ENCODE results near the gene TTBK1. TPM values are rescaled to one million over a fixed set of nuclear protein-coding genes. Genes with fewer than 3 reads are reported as not detected.

The TTBK1 gene
- total RNA-seq: under 1 TPM; 0.30 to 0.40 TPM

DNA sequence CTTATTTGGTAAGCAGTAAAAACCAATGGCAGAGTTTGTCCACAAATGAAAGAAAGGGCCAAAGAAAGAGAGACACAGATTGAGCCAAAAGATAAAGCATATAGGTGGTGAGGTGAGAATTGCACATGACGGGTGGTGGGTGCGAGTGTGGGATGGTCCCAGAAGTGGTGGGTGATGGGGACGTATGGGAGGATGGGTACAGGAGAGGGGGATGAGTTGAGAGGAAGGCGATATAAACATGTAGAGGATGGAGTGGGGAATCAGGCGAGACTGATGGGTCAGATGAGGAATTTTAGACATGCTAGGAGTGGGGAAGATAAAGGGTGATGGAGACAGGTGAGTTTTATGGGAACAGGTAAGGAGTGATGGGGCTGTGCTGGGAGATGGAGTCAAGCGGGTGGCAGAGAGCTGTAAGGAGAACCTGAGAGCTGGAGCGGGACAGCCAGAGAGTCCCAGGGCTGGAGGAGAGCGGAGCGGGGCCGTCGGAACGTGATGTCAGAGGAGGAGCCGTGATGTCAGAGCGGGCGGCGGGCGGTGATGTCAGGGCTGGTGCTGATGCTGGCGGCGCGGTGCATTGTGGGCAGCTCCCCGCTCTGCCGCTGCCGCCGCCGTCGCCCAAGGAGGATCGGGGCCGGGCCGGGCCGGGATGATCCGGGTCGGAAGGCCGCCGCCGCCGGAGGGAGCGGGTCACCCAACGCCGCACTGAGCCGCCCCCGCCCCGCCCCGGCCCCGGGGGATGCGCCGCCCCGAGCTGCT is at the start of gene TTBK1:
TSS of gene TTBK1 (plus strand) at position 574 of the 756 bp plus-strand sequence. CDS start 3,180 bp downstream, outside the sequence.
- ChIA-PET CTCF (no interaction called here), POLR2A (no interaction called here)
- peaks cover 9% of the 10 kb centered on the region for H3K27me3 Mint-ChIP-seq
- intact Hi-C loops (cut with DNase I, micrococcal nuclease): no loop called here
- H3K9me3 Mint-ChIP-seq (ENCODE audit: low read depth): peaks cover 4% of the 10 kb centered on the region
- DNase-seq (peak; percentile 73), ATAC-seq (no peak)
- no peak within 1 kb of the TSS for H3K27ac Mint-ChIP-seq
- H3K4me1 Mint-ChIP-seq: peaks cover 17% of the 10 kb centered on the region
- H3K36me3 Mint-ChIP-seq (ENCODE audit: low read depth): no peaks in the 10 kb centered on the region
- no peak within 1 kb of the TSS for H3K4me3 Mint-ChIP-seq

DNA sequence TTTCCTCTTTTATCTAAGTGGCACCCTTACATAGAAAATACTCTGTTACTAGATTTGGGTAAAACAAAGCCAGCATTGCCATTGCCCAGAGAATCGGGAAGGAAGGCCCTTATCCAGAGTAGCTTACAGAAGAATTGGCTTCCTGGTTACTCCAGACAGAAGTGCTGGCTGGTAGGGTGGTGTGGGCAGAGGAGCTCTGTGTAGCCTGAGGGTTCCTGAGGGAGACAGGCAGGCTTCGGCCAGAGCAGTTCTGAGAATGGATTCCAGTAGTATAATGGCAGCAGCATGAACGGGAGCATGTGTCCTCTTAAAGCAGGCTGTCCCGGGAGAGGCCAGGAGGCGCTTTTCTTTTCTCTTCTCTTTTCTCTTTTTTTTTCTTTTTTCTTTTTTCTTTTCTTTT is 49.4 kb upstream of the TTBK1 start:
- Mint-ChIP-seq H3K9me3 (ENCODE audit: low read depth) (no peaks in the 10 kb centered on the region), H3K27me3 (no peaks in the 10 kb centered on the region), H3K4me1 (peaks cover 7% of the 10 kb centered on the region), H3K36me3 (ENCODE audit: low read depth) (peaks cover 31% of the 10 kb centered on the region), H3K27ac (no peak overlapping the region), H3K4me3 (no peak overlapping the region)
- intact Hi-C loops (cut with DNase I, micrococcal nuclease): no loop called here
- CTCF ChIA-PET: no interaction called here
- no peak for DNase-seq
- no peak for ATAC-seq
- POLR2A ChIA-PET: no interaction called here

DNA sequence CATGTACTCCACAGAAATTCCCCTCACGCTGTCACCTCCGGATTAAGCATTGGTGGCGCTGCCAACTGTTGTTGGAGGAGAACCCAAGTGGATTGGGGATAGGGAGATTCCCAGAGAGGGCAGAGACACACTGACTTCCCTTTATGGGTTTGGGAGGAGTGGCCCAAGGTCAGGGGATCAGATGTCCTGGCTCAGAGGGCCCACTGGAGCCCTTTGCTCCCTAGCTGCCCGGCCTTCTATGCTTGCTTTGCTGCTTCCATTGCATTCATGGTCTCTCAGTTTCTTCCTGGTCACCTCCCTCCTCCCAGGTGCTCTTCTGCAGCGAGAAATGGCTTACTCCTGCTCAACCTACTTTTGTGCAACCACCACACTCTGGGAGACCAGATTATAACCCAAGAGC is 46.9 kb upstream of the TTBK1 start:
- peaks cover 41% of the 10 kb centered on the region for H3K36me3 Mint-ChIP-seq (ENCODE audit: low read depth)
- ATAC-seq (no peak), DNase-seq (no peak)
- CTCF ChIA-PET: no interaction called here
- intact Hi-C loops (cut with DNase I, micrococcal nuclease): no loop called here
- H3K27ac Mint-ChIP-seq: no peak overlapping the region
- H3K9me3 Mint-ChIP-seq (ENCODE audit: low read depth): no peaks in the 10 kb centered on the region
- no peak overlapping the region for H3K4me3 Mint-ChIP-seq
- POLR2A ChIA-PET: no interaction called here
- H3K4me1 Mint-ChIP-seq: no peaks in the 10 kb centered on the region
- no peaks in the 10 kb centered on the region for H3K27me3 Mint-ChIP-seq

DNA sequence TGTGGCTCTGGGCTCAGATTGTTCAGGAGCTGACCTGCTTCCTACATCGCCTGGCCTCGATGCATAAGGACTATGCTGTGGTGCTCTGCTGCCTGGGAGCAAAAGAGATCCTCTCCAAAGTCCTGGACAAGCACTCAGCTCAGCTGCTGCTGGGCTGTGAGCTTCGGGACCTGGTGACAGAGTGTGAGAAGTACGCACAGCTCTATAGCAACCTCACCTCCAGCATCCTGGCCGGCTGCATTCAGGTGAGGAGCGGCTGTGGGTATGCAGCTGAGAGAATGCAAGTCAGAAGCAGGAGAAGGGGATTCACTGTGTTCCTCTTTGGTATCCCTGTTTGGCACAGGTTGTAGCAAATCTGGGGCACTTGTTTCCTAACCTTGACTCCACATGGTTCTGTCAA is 43.4 kb upstream of the TTBK1 start:
- DNase-seq (no peak), ATAC-seq (no peak)
- Mint-ChIP-seq H3K9me3 (ENCODE audit: low read depth) (no peaks in the 10 kb centered on the region), H3K27ac (peak overlapping the region; percentile 52), H3K4me3 (no peak overlapping the region), H3K27me3 (no peaks in the 10 kb centered on the region), H3K36me3 (ENCODE audit: low read depth) (peaks cover 28% of the 10 kb centered on the region), H3K4me1 (no peaks in the 10 kb centered on the region)
- CTCF ChIA-PET: interaction anchor here (0.8 kb wide), 2 partner anchors 57 to 307 kb away, joined by 3 read pairs; no protein-coding TSS in a partner anchor
- intact Hi-C loops (cut with DNase I, micrococcal nuclease): no loop called here
- POLR2A ChIA-PET: no interaction called here

DNA sequence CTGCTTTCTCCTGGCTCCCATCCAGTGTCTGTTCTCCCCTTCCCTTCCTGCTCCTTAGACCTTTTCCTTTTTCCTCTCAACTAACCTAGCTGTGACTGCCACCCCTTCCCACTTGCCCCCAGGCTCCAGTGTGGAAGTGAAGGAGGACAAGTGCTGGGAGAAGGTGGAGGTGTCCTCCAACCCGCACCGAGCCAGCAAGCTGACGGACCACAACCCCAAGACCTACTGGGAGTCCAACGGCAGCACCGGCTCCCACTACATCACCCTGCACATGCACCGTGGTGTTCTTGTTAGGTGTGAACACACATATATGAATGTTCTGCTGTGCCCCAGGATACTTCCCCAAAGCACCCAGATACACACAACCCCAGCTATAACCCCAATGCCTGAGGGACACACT is 42.7 kb upstream of the TTBK1 start:
- ChIA-PET POLR2A (no interaction called here), CTCF (interaction anchor here (1.4 kb wide), 1 partner anchor 57 kb away, joined by 3 read pairs; no protein-coding TSS in a partner anchor)
- Mint-ChIP-seq H3K36me3 (ENCODE audit: low read depth) (peaks cover 30% of the 10 kb centered on the region), H3K4me1 (no peaks in the 10 kb centered on the region), H3K27me3 (no peaks in the 10 kb centered on the region), H3K27ac (no peak overlapping the region), H3K9me3 (ENCODE audit: low read depth) (no peaks in the 10 kb centered on the region), H3K4me3 (no peak overlapping the region)
- DNase-seq (no peak), ATAC-seq (no peak)
- intact Hi-C loops (cut with DNase I, micrococcal nuclease): no loop called here

DNA sequence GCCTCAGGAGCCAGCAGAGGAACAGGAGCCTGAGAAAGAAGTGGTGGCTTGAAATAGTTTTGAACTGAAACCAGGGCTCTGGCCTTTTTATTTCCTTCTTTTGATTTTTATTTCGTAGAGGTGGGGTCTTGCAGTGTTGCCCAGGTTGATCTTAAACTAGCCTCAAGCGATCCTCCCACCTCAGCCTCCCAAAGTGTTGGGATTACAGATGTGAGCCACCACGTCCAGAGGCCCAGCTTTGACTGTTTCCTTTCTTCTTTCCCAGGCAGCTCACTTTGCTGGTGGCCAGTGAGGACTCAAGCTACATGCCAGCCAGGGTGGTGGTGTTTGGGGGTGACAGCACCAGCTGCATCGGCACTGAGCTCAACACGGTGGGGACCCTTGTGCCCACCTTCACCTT is 40.8 kb upstream of the TTBK1 start:
- Mint-ChIP-seq H3K4me1 (no peaks in the 10 kb centered on the region), H3K27ac (no peak overlapping the region), H3K27me3 (no peaks in the 10 kb centered on the region), H3K36me3 (ENCODE audit: low read depth) (peaks cover 36% of the 10 kb centered on the region), H3K9me3 (ENCODE audit: low read depth) (no peaks in the 10 kb centered on the region), H3K4me3 (no peak overlapping the region)
- intact Hi-C loops (cut with DNase I, micrococcal nuclease): no loop called here
- POLR2A ChIA-PET: interaction anchor here (0.7 kb wide), 1 partner anchor 182 kb away, joined by 3 read pairs; no protein-coding TSS in a partner anchor
- CTCF ChIA-PET: interaction anchor here (1.1 kb wide), 1 partner anchor 15 kb away, joined by 4 read pairs; no protein-coding TSS in a partner anchor
- DNase-seq (no peak), ATAC-seq (no peak)

DNA sequence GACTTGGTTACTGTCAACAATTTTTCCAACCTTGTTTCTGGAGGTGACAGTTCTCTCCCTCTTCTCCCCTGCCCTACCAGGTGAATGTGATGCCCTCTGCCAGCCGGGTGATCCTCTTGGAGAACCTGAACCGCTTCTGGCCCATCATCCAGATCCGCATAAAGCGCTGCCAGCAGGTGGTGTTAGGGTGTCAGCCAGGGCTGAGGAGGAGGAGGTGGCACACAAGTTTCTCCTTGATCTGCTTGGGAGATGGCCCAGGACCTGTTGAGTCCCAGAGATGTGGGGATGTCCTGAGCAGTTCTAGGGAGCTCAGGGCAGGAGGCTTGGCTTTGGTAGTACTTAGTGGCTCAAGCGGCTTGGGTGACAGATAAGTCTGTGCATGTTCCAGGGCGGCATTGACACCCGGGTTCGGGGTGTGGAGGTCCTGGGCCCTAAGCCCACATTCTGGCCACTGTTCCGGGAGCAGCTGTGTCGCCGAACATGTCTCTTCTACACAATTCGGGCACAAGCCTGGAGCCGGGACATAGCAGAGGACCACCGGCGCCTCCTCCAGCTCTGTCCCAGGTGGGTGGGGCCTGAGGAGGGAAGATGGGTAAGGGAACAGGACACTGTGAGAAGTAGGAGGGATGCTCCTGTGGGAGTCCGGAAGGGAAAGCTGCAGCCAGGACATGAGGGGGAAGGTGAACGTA is 40.1 kb upstream of the TTBK1 start:
- ATAC-seq (no peak), DNase-seq (no peak)
- intact Hi-C loops (cut with DNase I, micrococcal nuclease): no loop called here
- Mint-ChIP-seq H3K9me3 (ENCODE audit: low read depth) (no peaks in the 10 kb centered on the region), H3K27ac (no peak overlapping the region), H3K36me3 (ENCODE audit: low read depth) (peaks cover 36% of the 10 kb centered on the region), H3K4me1 (no peaks in the 10 kb centered on the region), H3K4me3 (no peak overlapping the region), H3K27me3 (no peaks in the 10 kb centered on the region)
- POLR2A ChIA-PET: interaction anchor here (0.7 kb wide), 1 partner anchor 183 kb away, joined by 3 read pairs; no protein-coding TSS in a partner anchor
- CTCF ChIA-PET: no interaction called here

DNA sequence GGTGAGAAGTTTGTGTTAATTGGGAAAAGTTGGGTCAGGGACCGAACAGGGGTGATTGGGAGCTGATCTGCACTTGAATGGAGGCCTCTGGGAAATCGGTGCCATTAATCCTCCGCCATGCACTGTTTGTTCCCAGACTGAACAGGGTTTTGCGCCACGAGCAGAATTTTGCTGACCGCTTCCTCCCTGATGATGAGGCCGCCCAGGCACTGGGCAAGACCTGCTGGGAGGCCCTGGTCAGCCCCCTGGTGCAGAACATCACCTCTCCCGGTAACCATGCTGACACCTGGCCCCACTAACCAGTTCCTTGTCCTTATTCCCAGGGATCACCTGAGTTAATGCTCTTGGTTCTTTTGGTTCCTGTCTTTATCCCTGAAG is 39.6 kb upstream of the TTBK1 start:
- CTCF ChIA-PET: no interaction called here
- H3K27ac Mint-ChIP-seq: no peak overlapping the region
- H3K4me1 Mint-ChIP-seq: no peaks in the 10 kb centered on the region
- H3K27me3 Mint-ChIP-seq: no peaks in the 10 kb centered on the region
- intact Hi-C loops (cut with DNase I, micrococcal nuclease): no loop called here
- no peak for ATAC-seq
- H3K36me3 Mint-ChIP-seq (ENCODE audit: low read depth): peaks cover 36% of the 10 kb centered on the region
- no peak overlapping the region for H3K4me3 Mint-ChIP-seq
- POLR2A ChIA-PET: no interaction called here
- DNase-seq: no peak
- H3K9me3 Mint-ChIP-seq (ENCODE audit: low read depth): no peaks in the 10 kb centered on the region

DNA sequence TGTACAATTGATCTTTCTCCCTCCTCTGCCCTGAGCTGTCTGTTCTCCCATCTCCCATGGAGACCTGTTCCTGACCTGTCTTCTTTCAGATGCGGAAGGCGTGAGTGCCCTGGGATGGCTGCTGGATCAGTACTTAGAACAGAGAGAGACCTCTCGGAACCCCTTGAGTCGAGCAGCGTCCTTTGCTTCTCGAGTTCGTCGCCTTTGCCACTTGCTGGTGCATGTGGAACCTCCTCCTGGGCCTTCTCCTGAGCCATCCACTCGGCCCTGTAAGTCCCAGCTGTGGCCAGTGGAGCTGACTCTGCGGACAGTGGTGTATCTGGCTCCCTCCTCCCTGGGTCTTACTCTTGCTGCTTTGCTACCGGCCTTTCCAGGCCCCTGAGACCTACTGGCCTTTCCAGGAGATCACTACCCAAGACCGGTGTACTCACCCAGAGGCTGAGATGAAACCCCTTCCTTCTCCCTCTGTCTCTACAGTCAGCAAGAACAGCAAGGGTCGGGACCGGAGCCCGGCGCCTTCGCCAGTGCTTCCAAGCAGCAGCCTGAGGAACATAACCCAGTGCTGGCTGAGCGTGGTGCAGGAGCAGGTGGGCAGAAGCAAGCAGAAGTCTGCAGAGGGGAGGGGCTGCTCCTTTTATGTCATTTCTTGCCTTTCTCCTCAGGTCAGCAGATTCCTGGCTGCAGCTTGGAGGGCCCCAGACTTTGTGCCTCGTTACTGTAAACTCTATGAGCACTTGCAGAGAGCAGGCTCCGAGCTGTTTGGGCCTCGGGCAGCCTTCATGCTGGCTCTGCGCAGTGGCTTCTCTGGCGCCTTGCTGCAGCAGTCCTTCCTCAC is 38.8 kb upstream of the TTBK1 start:
- no peak overlapping the region for H3K4me3 Mint-ChIP-seq
- ChIA-PET CTCF (no interaction called here), POLR2A (no interaction called here)
- H3K36me3 Mint-ChIP-seq (ENCODE audit: low read depth): peaks cover 32% of the 10 kb centered on the region
- DNase-seq: no peak
- no peaks in the 10 kb centered on the region for H3K9me3 Mint-ChIP-seq (ENCODE audit: low read depth)
- H3K27ac Mint-ChIP-seq: no peak overlapping the region
- no peak for ATAC-seq
- no peaks in the 10 kb centered on the region for H3K4me1 Mint-ChIP-seq
- no peaks in the 10 kb centered on the region for H3K27me3 Mint-ChIP-seq
- intact Hi-C loops (cut with DNase I, micrococcal nuclease): no loop called here

DNA sequence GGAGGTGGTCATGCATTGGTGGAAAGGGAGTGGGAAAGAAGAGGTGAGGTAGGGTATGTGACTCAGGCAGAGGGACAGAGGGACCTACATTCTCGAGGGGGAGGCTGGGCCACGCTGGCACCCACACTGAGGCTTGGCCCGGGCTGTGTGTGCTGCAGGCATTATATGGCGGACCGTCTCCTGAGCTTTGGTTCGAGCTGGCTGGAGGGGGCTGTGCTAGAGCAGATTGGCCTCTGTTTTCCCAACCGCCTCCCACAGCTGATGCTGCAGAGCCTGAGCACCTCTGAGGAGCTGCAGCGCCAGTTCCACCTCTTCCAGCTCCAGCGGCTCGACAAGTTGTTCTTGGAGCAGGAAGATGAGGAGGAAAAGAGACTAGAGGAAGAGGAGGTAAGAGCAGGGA is 37.4 kb upstream of the TTBK1 start:
- no peaks in the 10 kb centered on the region for H3K9me3 Mint-ChIP-seq (ENCODE audit: low read depth)
- ATAC-seq (no peak), DNase-seq (no peak)
- POLR2A ChIA-PET: interaction anchor here (0.7 kb wide), 1 partner anchor 1070 kb away, joined by 9 read pairs; no protein-coding TSS in a partner anchor
- no peaks in the 10 kb centered on the region for H3K4me1 Mint-ChIP-seq
- CTCF ChIA-PET: no interaction called here
- H3K27me3 Mint-ChIP-seq: no peaks in the 10 kb centered on the region
- H3K4me3 Mint-ChIP-seq: no peak overlapping the region
- H3K27ac Mint-ChIP-seq: no peak overlapping the region
- intact Hi-C loops (cut with DNase I, micrococcal nuclease): no loop called here
- peaks cover 22% of the 10 kb centered on the region for H3K36me3 Mint-ChIP-seq (ENCODE audit: low read depth)

DNA sequence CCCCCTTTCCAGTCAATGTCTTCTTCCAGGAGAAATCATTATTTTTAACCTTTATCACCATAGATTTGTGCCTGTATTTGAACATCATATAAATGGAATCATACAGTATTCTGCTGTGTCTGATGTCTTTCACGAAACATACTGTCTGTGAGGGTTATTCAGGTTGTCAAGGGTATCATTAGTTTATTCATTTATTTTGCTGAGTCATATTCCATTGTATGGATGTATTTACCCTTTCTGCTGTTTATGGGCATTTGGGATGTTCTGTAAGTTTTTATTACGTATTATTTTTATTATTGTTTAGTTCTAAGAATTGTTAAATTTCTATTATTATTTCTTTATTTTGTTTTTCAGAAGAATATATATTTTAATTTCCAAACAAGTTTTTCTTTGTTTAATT is 36.0 kb upstream of the TTBK1 start:
- no peak for ATAC-seq
- H3K4me3 Mint-ChIP-seq: no peak overlapping the region
- no peaks in the 10 kb centered on the region for H3K4me1 Mint-ChIP-seq
- H3K27ac Mint-ChIP-seq: no peak overlapping the region
- intact Hi-C loops (cut with DNase I, micrococcal nuclease): no loop called here
- H3K36me3 Mint-ChIP-seq (ENCODE audit: low read depth): peaks cover 19% of the 10 kb centered on the region
- CTCF ChIA-PET: no interaction called here
- DNase-seq: no peak
- POLR2A ChIA-PET: no interaction called here
- no peaks in the 10 kb centered on the region for H3K27me3 Mint-ChIP-seq
- H3K9me3 Mint-ChIP-seq (ENCODE audit: low read depth): no peaks in the 10 kb centered on the region

Measured in activated CD4-positive, alpha-beta T cell treated with anti-CD3 and anti-CD28 coated beads for 36 hours (primary cell).